Measurements from ENCODE around the gene DCTN4. TPM values are rescaled to one million over a fixed set of nuclear protein-coding genes. Genes with fewer than 3 reads are reported as not detected.

DCTN4 gene
- total and polyA plus RNA-seq, 8 donors, result 64.2 to 76.6 (median 69.7) TPM

- Histone ChIP-seq H3K4me1 (peaks cover 10 to 33% of the 10 kb centered on the region in 2 donors), H3K27me3 (peaks cover 5 to 16% of the 10 kb centered on the region in 2 donors), H3K4me3 (peak overlapping the region; percentile 30 to 43), H3K36me3 (no peaks in the 10 kb centered on the region), H3K9me3 (no peaks in the 10 kb centered on the region), H3K27ac (peak overlapping the region in 1 of 2 donors; percentile 5)
- ATAC-seq, result peak; percentile 34
- no peak for TF ChIP-seq CTCF (IDR thresholded peaks at IDR 0.05)
- DNase-seq, result peak in 1 of 4 donors; percentile 83
- intact Hi-C loops (cut with DNase I), result no loop called here
Measured at GRCh38 chr5:150671509-150672236, 87.1 kb downstream of the DCTN4 start.

- ATAC-seq, result no peak
- TF ChIP-seq CTCF (IDR thresholded peaks at IDR 0.05), result no peak
- no peak for DNase-seq
- H3K27ac ChIP-seq, result no peak overlapping the region
- intact Hi-C loops (cut with DNase I), result no loop called here
- no peaks in the 10 kb centered on the region for H3K9me3 ChIP-seq
- H3K4me3 ChIP-seq, result no peak overlapping the region
- H3K4me1 ChIP-seq, result peaks cover 10 to 33% of the 10 kb centered on the region in 2 donors
- H3K27me3 ChIP-seq, result peaks cover 5 to 16% of the 10 kb centered on the region in 2 donors
- no peaks in the 10 kb centered on the region for H3K36me3 ChIP-seq
Measured at GRCh38 chr5:150670948-150671310, 87.9 kb downstream of the DCTN4 start.

- ATAC-seq (no peak), DNase-seq (peak in 1 of 4 donors; percentile 45)
- Histone ChIP-seq H3K27me3 (peaks cover 5 to 16% of the 10 kb centered on the region in 2 donors), H3K27ac (no peak overlapping the region), H3K4me1 (peaks cover 10 to 33% of the 10 kb centered on the region in 2 donors), H3K4me3 (no peak overlapping the region), H3K9me3 (no peaks in the 10 kb centered on the region), H3K36me3 (no peaks in the 10 kb centered on the region)
- no peak for TF ChIP-seq CTCF (IDR thresholded peaks at IDR 0.05)
- intact Hi-C loops (cut with DNase I), result no loop called here
Measured at GRCh38 chr5:150670275-150670947, 88.4 kb downstream of the DCTN4 start.

GRCh38 chr5:150665044-150665443 lies 93.8 kb downstream of the DCTN4 start:
- Histone ChIP-seq H3K4me1 (no peaks in the 10 kb centered on the region), H3K36me3 (no peaks in the 10 kb centered on the region), H3K9me3 (no peaks in the 10 kb centered on the region), H3K27ac (no peak overlapping the region), H3K27me3 (no peaks in the 10 kb centered on the region), H3K4me3 (no peak overlapping the region)
- DNase-seq (no peak), ATAC-seq (no peak)
- intact Hi-C loops (cut with DNase I), result no loop called here
- TF ChIP-seq CTCF (IDR thresholded peaks at IDR 0.05), result no peak

GRCh38 chr5:150663936-150664335 lies 94.9 kb downstream of the DCTN4 start:
- intact Hi-C loops (cut with DNase I), result loop anchor here in 1 of 2 donors (5.0 kb wide), 1 partner anchor 102 kb away; no protein-coding TSS in a partner anchor
- Histone ChIP-seq H3K36me3 (no peaks in the 10 kb centered on the region), H3K27me3 (no peaks in the 10 kb centered on the region), H3K27ac (no peak overlapping the region), H3K4me1 (no peaks in the 10 kb centered on the region), H3K9me3 (no peaks in the 10 kb centered on the region), H3K4me3 (no peak overlapping the region)
- DNase-seq (no peak), ATAC-seq (no peak)
- TF ChIP-seq CTCF (IDR thresholded peaks at IDR 0.05), result no peak

All from left lung (tissue), 10 donors.